Measurements from ENCODE around the gene PERM1.

DNA sequence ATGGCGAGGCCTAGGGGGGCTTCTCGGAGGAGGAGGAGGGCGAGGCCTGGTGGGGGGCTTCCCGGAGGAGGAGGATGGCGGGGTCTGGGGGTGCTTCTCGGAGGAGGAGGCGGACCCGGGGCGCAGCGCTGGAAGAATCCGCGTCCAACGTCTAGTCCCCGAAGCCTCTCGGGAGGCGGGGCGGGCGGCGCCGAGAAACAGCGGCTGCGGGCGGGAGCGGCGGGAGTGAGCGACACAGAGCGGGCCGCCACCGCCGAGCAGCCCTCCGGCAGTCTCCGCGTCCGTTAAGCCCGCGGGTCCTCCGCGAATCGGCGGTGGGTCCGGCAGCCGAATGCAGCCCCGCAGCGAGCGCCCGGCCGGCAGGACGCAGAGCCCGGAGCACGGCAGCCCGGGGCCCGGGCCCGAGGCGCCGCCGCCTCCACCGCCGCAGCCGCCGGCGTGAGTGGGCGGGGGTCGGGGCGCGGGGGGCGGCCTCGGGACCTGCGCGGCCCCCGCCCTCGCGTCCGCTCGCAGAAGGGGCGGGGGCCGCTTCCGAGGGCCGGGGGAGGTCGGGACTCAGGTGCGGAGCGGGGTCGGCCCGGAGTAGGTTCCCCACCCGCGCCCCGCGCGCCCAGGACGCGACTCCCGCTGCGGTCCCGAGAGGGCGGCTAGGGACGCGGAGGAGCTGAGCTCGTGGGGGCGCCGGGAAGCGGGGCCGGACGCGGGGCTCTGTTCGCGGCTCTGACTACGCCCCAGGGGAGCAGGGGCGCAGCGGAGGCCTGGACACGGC lies 21.3 kb downstream of the PERM1 start, which contains the start of gene KLHL17:
- no peak for TF ChIP-seq GATA2 (IDR thresholded peaks at IDR 0.05; ENCODE audit: low read depth, low read length)
- no peak for TF ChIP-seq GATA3 (IDR thresholded peaks at IDR 0.05; ENCODE audit: low read depth, low read length)

Measured in SH-SY5Y (cell line).